Heart right ventricle (tissue), 16 donors: ENCODE results near the gene NEK6. TPM values are rescaled to one million over a fixed set of nuclear protein-coding genes. Genes with fewer than 3 reads are reported as not detected.

ENCODE experiments used
- ATAC-seq, 8 donors: fragments of 200-7000 bp; cut with Tn5 transposase; one replicate each; pipeline ENCODE4 v1.9.1; 2020; ENCODE audit warnings: mild to moderate bottlenecking in 8 of 8, moderate library complexity in 8 of 8, moderate number of reproducible peaks in 1 of 8
- DNase-seq, 2 donors: peaks; one replicate each; pipeline ENCODE4 v3.0.0-alpha.2; 2020
- H3K27ac ChIP-seq, 10 donors: fragments of 200-600 bp; sonication (generic) in 2 of 10; one replicate each; pipeline versions ENCODE4 v1.5.0 to v1.8.0; 2020 to 2022; ENCODE audit warnings: mild to moderate bottlenecking in 3 of 10
- H3K27me3 ChIP-seq, 7 donors: fragments of 200-600 bp; one replicate each; pipeline ENCODE4 v1.8.0; 2021 to 2022; ENCODE audit warnings: mild to moderate bottlenecking in 2 of 7
- H3K36me3 ChIP-seq, 9 donors: fragments of 200-600 bp; sonication (generic) in 1 of 9; one replicate each; pipeline versions ENCODE4 v1.5.0 to v1.8.0; 2020 to 2022; ENCODE audit warnings: mild to moderate bottlenecking in 2 of 9
- H3K4me1 ChIP-seq, 9 donors: fragments of 200-600 bp; sonication (generic) in 1 of 9; one replicate each; pipeline versions ENCODE4 v1.5.0 to v1.8.0; 2020 to 2022; ENCODE audit warnings: mild to moderate bottlenecking in 4 of 9
- H3K4me3 ChIP-seq, 10 donors: fragments of 200-600 bp; sonication (generic) in 2 of 10; one replicate each; pipeline versions ENCODE4 v1.5.0 to v1.8.0; 2020 to 2022; ENCODE audit warnings: mild to moderate bottlenecking in 7 of 10, moderate library complexity in 2 of 10
- H3K9me3 ChIP-seq, 11 donors: fragments of 200-600 bp in 10 of 11; sonication (generic) in 2 of 11; one replicate each; pipeline versions ENCODE4 v1.5.0 to v1.8.0; 2013 to 2022; ENCODE audit warnings: mild to moderate bottlenecking in 2 of 11, control low read depth in 1 of 11, moderate library complexity in 1 of 11
- WGBS, 2 donors: extraction: QIAGEN DNeasy Blood & Tissue Kit; methylation state at CpG; one replicate each; pipeline ENCODE4 v1.1.7; 2013; ENCODE audit warnings: inconsistent platforms in 1 of 2; 5-methylcytosine and 5-hydroxymethylcytosine counted together
- intact Hi-C, 10 donors: fragments of 100-400 bp; cut with DNase I; formaldehyde crosslinking; loops; one replicate each; pipeline versions ENCODE4 v1.11.1 to v1.14.2; 2022
- polyA plus RNA-seq, 2 donors: library from polyadenylated mRNA; stranded (reverse); fragments of 200-250 nt; gene quantifications; one replicate each; pipeline ENCODE4 v1.2.3, GENCODE V29; 2013
- total RNA-seq, 10 donors: library from RNA; stranded (reverse); fragmentation: NEBNext Ultra II Directional in 3 of 10; extraction: Animal tissue kit (Norgen Biotek cat#: 25700) in 3 of 10; gene quantifications; one replicate each; pipeline versions ENCODE4 v1.2.1 to v1.2.4, GENCODE V29; 2021 to 2023
- TF ChIP-seq, protein P1 (sequence below), 9 donors: fragments of 200-600 bp; sonication (generic) in 2 of 9; IDR thresholded peaks; one replicate each; pipeline versions ENCODE4 v1.5.0 to v1.8.0; 2021 to 2022; ENCODE audit warnings: antibody characterized with exemption in 9 of 9, mild to moderate bottlenecking in 5 of 9, moderate library complexity in 1 of 9
- donor health status: Arrhythmogenic right ventricular cardiomyopathy.
- donor health status: ischemic (EF 13 %, LVEDD 7.1; RV severe dilation, severe dysfunction).
- donor health status: healthy with polysubstance abuse.
- donor health status: DM: no; HTN: yes; CAD: no.
- donor health status: DM: no; HTN: no; CAD: no.
- donor health status: ischemic (EF 25% LVEDD 6.9; RV normal size, moderate dysfunction).
- donor health status: ischemic (EF 25% LVEDD 5.7; RV mildly dilated, moderate dysfunction).
- donor health status: healthy.
- donor health status: DM: yes; HTN: yes; CAD: no.
- donor health status: Ischemic cardiomyopathy.
- donor health status: ischemic (EF 35%, LVEDD 5.7; RV mildly dilated, moderate dysfunction).
- donor health status: nonischemic (EF 11% LVEDD 7.7; RV severe dilation, severe dysfunction).
- donor health status: DM: yes; HTN: yes; CAD: no.
- donor health status: PGD.
- donor health status: ischemic (EF 29% LVEDD 5.4; RV normal size, mild dysfunction).
- donor health status: nonischemic (EF 23%, LVEDD 6.1; RV moderate dilation, normal function).

The NEK6 gene
- total and polyA plus RNA-seq, 12 donors = 1.9 to 22.4 (median 7.5) TPM

DNA sequence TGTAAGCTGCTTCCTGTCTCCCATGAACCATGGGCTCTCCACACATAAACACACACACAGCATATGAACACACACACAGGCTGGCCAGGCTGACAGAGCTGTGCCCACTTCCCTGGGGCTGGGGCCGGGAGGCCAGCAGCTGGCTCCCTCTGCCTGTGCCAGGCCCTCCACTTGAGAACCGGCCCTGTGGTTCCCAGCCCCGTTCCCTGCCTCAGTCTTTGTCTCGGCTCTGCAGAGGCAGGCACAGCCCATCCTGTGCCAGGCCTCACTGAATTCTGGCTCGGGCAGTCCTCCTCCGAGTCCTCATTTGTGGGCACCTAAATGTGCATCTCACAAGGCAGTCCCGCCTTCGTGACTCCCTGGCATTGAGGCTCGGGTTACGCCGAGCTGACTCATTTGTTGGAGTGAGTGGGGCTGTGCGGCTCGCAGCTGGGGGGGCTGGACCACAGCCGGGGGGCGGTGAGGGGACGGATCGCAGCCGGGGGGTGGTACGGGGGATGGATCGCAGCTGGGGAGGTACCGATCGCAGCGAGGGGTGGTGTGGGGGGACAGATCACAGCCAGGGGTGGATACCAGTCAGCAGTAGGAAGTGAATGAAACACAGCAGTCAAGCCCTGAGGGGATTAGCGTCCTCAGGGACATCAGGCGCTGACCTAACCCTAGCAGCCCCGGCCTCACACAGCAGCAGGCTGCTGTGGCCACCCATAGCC is 85.2 kb downstream of the NEK6 start:
- H3K36me3 ChIP-seq = peaks cover 0 to 92% (median 2%) of the 10 kb centered on the region in 9 donors
- peak overlapping the region in 4 of 10 donors; percentile 9 to 36 (median 18) for H3K27ac ChIP-seq
- WGBS, 2 donors = 51 to 59% methylated on average over 26 of the region's 26 CpGs
- H3K27me3 ChIP-seq = no peaks in the 10 kb centered on the region
- ATAC-seq = peak; percentile 33 to 66 (median 49)
- peaks cover 0 to 11% (median 6%) of the 10 kb centered on the region in 9 donors for H3K4me1 ChIP-seq
- TF ChIP-seq, protein P1, sequence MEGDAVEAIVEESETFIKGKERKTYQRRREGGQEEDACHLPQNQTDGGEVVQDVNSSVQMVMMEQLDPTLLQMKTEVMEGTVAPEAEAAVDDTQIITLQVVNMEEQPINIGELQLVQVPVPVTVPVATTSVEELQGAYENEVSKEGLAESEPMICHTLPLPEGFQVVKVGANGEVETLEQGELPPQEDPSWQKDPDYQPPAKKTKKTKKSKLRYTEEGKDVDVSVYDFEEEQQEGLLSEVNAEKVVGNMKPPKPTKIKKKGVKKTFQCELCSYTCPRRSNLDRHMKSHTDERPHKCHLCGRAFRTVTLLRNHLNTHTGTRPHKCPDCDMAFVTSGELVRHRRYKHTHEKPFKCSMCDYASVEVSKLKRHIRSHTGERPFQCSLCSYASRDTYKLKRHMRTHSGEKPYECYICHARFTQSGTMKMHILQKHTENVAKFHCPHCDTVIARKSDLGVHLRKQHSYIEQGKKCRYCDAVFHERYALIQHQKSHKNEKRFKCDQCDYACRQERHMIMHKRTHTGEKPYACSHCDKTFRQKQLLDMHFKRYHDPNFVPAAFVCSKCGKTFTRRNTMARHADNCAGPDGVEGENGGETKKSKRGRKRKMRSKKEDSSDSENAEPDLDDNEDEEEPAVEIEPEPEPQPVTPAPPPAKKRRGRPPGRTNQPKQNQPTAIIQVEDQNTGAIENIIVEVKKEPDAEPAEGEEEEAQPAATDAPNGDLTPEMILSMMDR (IDR thresholded peaks at IDR 0.05) = no peak
- H3K4me3 ChIP-seq = peak overlapping the region in 1 of 10 donors; percentile 14
- DNase-seq = peak; percentile 22 to 40
- intact Hi-C loops = no loop called here
- H3K9me3 ChIP-seq = peaks cover 0 to 5% (median 0%) of the 10 kb centered on the region in 11 donors

DNA sequence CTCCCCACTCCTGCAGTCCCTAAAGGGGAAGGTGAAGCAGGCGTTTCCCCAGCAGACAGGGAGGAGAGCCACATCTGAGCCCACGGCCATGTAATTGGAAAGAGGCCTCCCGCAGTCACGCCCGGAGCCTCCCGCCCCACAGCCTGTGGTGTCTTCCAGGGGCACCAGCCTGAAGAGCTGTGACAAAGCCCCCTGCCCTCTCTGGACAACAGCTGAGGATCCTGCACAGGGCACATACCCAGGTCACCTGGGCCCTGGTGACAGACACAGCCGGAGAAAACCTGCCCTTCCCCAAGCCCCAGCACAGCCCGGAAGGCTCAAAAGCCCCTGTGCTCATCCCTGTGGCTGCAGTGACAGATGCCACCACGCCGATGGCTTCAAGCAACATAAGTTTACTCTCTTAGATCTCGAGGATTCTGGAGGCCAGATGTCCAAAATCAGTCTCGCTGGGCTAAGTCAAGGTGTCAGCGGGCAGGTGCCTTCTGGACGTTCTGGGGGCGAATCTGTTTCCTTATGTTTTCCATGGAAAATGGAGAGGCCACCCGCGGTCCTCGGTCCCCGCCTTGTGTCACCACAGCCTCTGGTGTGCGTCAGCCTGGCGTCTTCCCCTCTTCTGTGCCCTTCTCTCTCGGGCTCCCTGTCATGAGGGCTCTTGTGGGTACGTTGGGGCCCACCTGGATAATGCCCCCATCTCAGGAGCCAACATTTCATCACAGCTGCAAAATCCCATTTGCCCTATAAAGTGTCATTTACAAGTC is 86.0 kb downstream of the NEK6 start:
- H3K9me3 ChIP-seq = no peaks in the 10 kb centered on the region
- DNase-seq (no peak), ATAC-seq (peak in 1 of 8 donors; percentile 6)
- H3K4me3 ChIP-seq = no peak overlapping the region
- WGBS, 2 donors = 86 to 87% methylated on average over 23 of the region's 23 CpGs
- peaks cover 0 to 93% (median 8%) of the 10 kb centered on the region in 9 donors for H3K36me3 ChIP-seq
- no peaks in the 10 kb centered on the region for H3K27me3 ChIP-seq
- TF ChIP-seq, protein P1 (IDR thresholded peaks at IDR 0.05) = no peak
- peaks cover 0 to 11% (median 6%) of the 10 kb centered on the region in 9 donors for H3K4me1 ChIP-seq
- peak overlapping the region in 2 of 10 donors; percentile 9 to 19 for H3K27ac ChIP-seq
- intact Hi-C loops = no loop called here

DNA sequence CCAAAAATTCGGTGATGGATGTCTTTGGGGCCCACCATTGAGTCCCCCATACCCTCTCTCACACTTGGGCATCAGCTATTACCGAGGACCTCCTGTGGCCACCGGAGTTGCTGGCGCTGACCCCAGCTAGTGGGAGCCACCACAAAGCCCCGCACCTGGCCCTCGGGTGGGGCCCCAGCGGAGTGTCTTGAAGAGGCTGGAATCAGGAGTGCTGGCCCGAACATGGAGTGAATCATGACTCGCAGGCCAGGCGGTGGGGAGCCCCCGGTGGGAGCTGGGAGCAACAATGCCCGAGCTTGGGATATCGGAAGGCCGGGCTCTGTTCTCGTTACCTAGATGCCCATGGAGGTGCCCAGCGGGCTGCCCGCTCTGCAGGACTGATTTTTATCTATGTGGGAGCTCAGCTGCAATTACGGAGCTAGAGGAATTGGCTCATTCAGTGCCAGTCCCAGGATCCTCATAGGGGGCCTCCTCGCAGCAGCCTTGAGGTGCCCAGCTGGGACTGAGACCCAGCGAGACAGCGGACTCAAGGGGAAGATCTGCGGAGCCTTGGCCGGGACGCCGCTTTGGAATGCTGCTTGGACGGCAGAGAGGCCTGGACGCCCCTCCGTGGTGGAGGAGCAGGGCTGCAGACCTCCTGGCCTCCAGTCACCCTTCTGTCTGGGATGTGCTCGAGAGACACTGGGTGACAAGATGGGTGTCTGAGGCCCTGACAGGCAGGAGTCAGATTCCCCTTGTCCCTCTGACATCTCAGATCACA is 86.7 kb downstream of the NEK6 start:
- TF ChIP-seq, protein P1 (IDR thresholded peaks at IDR 0.05) = no peak
- Histone ChIP-seq H3K4me3 (no peak overlapping the region), H3K27me3 (no peaks in the 10 kb centered on the region), H3K4me1 (peaks cover 0 to 11% (median 6%) of the 10 kb centered on the region in 9 donors), H3K27ac (no peak overlapping the region), H3K9me3 (no peaks in the 10 kb centered on the region), H3K36me3 (peaks cover 0 to 95% (median 11%) of the 10 kb centered on the region in 9 donors)
- DNase-seq = no peak
- intact Hi-C loops = no loop called here
- ATAC-seq = no peak
- WGBS, 2 donors = 91 to 94% methylated on average over 29 of the region's 29 CpGs

DNA sequence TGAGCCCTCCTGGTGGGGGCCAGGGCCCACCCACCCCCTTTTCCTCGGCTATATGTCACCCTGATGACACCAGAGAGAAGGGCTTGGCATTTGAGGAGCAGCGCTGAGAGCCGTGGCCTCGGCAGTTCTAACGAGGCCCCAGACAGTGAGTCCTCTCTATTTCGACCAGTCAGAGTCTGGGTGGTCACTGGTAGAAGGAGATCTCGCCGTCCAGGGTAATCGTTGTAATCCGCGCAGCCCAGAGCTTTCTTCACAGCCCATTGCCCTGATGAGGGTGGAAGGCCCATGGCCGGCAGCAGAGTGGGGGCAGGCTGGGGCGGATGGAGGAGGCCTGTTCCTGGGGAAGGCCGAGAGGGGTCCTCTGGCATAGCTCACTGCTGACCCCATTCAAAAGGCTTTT is 87.3 kb downstream of the NEK6 start:
- no peaks in the 10 kb centered on the region for H3K27me3 ChIP-seq
- H3K9me3 ChIP-seq = no peaks in the 10 kb centered on the region
- ATAC-seq (no peak), DNase-seq (no peak)
- TF ChIP-seq, protein P1 (IDR thresholded peaks at IDR 0.05) = no peak
- WGBS, 2 donors = 87 to 91% methylated on average over 14 of the region's 14 CpGs
- H3K4me3 ChIP-seq = no peak overlapping the region
- intact Hi-C loops = no loop called here
- no peak overlapping the region for H3K27ac ChIP-seq
- peaks cover 0 to 11% (median 6%) of the 10 kb centered on the region in 9 donors for H3K4me1 ChIP-seq
- peaks cover 0 to 95% (median 17%) of the 10 kb centered on the region in 9 donors for H3K36me3 ChIP-seq
